HEK293T (cell line): ENCODE measurements around the gene PCSK5.

Source experiments
- BHLHE40 ChIP-seq: fragments of 450-650 bp; IDR thresholded peaks from 2 replicates; pipeline ENCODE4 v1.6.1; 2016; ENCODE audit warnings: mild to moderate bottlenecking, moderate library complexity, borderline replicate concordance
- CTBP1 ChIP-seq: fragments of 450-650 bp; IDR thresholded peaks from 2 replicates; pipeline ENCODE4 v1.6.1; 2016; ENCODE audit warnings: borderline replicate concordance
- ELF4 ChIP-seq: fragments of 450-650 bp; IDR thresholded peaks from 2 replicates; pipeline ENCODE4 v1.6.1; 2017; ENCODE audit warnings: antibody characterized with exemption
- FOXM1 ChIP-seq: fragments of 450-650 bp; IDR thresholded peaks from 2 replicates; pipeline ENCODE4 v1.6.1; 2017; ENCODE audit warnings: mild to moderate bottlenecking, borderline replicate concordance
- HDGF ChIP-seq: fragments of 450-650 bp; IDR thresholded peaks from 2 replicates; pipeline ENCODE4 v1.6.1; 2017; ENCODE audit warnings: antibody characterized with exemption, borderline replicate concordance
- NFRKB ChIP-seq: fragments of 450-650 bp; IDR thresholded peaks from 2 replicates; pipeline ENCODE4 v1.6.1; 2016; ENCODE audit warnings: mild to moderate bottlenecking, moderate library complexity
- SP1 ChIP-seq: fragments of 450-650 bp; IDR thresholded peaks from 2 replicates; pipeline ENCODE4 v1.6.1; 2017
- SUZ12 ChIP-seq: fragments of 450-650 bp; IDR thresholded peaks from 2 replicates; pipeline ENCODE4 v1.6.1; 2016; ENCODE audit warnings: mild to moderate bottlenecking

DNA sequence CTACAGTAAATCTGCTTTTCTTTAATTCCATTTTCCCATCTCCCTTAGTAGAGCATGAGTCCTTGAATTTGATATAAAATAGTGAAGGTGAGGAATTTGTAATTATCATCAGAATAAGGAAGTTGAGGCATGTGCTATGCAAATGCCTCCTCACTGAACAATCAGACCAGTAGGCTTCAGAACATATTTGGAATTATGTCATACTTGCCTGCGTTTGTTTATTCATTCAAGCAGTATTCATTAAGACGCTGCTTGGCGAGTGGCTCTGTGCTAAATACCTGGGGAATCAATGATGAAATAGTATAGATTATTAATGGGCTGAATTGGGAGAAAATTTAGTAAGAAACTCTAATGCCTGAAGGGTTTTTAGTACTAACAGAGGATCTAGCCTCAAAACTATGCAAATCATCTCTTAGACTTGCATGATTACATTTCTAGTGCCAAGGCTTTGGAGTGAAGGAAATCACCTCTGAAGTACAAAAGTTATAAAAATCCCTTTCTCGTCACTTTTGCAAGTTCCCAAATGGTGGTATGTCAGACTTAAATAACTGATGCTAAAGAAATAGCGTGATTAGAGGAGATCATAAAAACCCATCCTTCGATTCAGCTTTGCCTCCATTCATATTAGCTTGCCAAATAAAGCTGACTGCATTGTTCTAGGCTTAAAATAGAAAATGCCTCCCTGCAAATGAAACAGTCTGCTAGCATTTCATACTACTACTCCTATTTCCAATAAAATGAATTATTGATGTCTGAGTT, 141.7 kb downstream of the PCSK5 start:
- no peak for TF ChIP-seq FOXM1
- no peak for TF ChIP-seq ELF4
- no peak for TF ChIP-seq NFRKB
- no peak for TF ChIP-seq SP1
- TF ChIP-seq BHLHE40: no peak
- no peak for TF ChIP-seq CTBP1
- no peak for TF ChIP-seq HDGF
- TF ChIP-seq SUZ12: no peak
